Left kidney (tissue), 2 donors: Measurements from ENCODE around the gene FAM120B. TPM values are rescaled to one million over a fixed set of nuclear protein-coding genes. Genes with fewer than 3 reads are reported as not detected.
"Not testable (repeated sequence)": the region's sequence is repeated elsewhere in the genome, so short reads cannot be mapped to it uniquely, and the experiment has no call there.

Experiments
- DNase-seq: peaks from one replicate; pipeline ENCODE4 v3.0.0-alpha.2; 2013
- polyA plus RNA-seq: library from polyadenylated mRNA; unstranded; fragments of 120-200 nt; gene quantifications from one replicate; pipeline ENCODE4 v1.2.1, GENCODE V29; 2013; ENCODE audit not compliant: insufficient read length

Gene FAM120B
- polyA plus RNA-seq, 1 donor = 39.9 TPM

DNA sequence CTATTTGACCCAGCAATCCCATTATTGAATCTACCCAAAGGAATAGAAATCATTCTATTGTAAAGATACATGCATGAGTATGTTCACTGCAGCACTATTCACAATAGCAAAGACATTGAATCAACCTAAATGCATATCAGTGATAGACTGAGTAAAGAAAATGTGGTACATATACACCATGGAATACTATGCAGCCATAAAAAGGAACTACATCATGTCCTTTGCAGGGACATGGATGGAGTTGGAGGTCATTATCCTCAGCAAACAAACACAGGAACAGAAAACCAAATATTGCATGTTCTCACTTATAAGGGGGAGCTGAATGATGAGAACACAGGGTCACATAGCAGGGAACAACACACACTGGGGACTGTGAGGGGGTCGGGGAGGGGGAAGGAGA is 48.6 kb downstream of the FAM120B start:
- DNase-seq = not testable (repeated sequence)

- no peak for DNase-seq
Measured at GRCh38 chr6:170355661-170356060, 49.1 kb downstream of the FAM120B start.

DNA sequence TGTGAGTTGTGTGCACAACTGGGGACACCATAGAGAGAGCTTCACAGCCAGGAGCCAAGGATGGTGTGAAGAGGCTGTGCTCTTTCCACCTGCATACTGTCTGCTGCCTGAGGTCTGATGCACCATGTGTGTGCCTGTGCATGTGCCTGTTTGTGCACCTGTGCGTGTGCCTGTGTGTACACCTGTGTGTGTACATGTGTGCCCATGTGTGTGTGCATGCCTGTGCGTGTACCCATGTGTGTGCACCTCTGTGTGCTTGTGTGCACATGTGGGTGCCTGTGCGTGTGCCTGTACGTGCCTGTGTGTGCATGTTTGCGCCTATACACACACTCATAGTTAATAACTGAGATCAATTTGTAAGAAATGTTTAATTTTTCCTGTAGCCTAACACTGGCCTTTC is 51.3 kb downstream of the FAM120B start:
- no peak for DNase-seq

- no peak for DNase-seq
Measured at GRCh38 chr6:170358496-170358895, 51.9 kb downstream of the FAM120B start.

GRCh38 chr6:170360476-170360875 is 53.9 kb downstream of the FAM120B start:
- no peak for DNase-seq

GRCh38 chr6:170361335-170361734 is 54.8 kb downstream of the FAM120B start:
- DNase-seq = no peak

- no peak for DNase-seq
Measured at GRCh38 chr6:170362121-170362520, 55.6 kb downstream of the FAM120B start.

GRCh38 chr6:170363255-170363654 is 56.7 kb downstream of the FAM120B start:
- DNase-seq = no peak

GRCh38 chr6:170365121-170365520 is 58.6 kb downstream of the FAM120B start:
- DNase-seq = no peak

- DNase-seq = no peak
Measured at GRCh38 chr6:170365593-170365992, 59.0 kb downstream of the FAM120B start.

GRCh38 chr6:170366248-170366960 is 59.8 kb downstream of the FAM120B start:
- no peak for DNase-seq

DNA sequence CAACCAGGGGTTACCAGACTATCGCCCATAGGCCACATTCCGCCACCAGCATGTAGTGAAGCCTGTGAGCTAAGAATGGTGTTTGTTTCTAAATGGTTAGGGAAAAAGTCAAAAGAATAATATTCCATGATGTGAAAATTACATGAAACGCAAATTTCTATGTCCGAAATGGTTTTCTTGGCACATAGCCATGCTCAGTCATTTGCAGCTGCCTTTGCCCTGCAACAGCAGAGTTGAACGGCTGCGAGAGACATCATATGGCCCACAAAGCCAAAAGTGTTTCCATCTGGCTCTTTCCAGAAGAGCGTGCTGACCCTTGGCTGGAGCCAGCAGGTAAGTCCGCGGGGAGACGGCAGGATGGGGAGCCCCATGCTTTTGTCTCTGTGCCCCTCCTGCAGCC is 60.7 kb downstream of the FAM120B start:
- no peak for DNase-seq

GRCh38 chr6:170368544-170368943 is 62.0 kb downstream of the FAM120B start:
- DNase-seq = no peak

- DNase-seq = no peak
Measured at GRCh38 chr6:170369403-170369802, 62.8 kb downstream of the FAM120B start.

- DNase-seq = no peak
Measured at GRCh38 chr6:170370416-170370815, 63.9 kb downstream of the FAM120B start.

DNA sequence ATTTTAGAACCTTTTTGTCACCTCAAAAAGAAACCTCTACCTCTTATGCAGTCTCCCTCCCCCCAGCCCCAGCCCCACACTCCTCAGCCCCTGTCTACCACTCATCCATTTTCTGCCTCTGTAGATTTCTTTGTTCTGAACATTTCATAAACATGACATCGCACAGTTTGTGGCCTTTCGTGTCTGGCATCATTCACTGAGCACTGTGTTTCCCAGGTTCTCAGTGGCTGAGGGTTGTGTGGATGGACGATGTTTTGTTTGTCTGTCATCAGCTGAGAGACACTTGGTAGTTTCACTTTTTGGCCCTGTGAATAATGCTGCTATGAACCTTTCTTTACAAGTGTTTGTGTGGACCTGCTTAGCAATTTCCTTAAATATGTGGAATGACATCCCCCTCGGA is 64.5 kb downstream of the FAM120B start:
- no peak for DNase-seq

DNA sequence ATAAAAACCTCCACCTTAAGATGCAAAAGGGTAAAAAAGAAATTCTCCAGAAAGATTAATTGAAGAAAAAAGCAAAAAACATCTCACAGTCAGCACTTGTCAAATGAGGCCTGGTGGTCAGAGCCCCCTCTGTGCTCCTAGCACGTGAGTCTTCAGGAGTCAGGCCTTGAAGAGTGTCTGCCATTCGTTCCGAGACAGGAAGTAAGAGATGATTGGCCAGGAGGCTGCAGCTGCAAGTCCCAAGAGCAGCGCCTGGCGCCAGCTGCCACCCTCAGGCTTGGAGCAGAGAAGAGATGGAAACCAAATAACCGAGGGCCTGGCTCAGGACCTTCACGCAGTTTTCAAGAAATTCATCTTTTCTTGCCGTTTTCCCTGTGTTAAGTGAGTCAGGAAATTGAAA is 65.0 kb downstream of the FAM120B start:
- no peak for DNase-seq

GRCh38 chr6:170372380-170373325 is 66.1 kb downstream of the FAM120B start:
- no peak for DNase-seq

GRCh38 chr6:170374571-170375444 is 68.2 kb downstream of the FAM120B start:
- no peak for DNase-seq

DNA sequence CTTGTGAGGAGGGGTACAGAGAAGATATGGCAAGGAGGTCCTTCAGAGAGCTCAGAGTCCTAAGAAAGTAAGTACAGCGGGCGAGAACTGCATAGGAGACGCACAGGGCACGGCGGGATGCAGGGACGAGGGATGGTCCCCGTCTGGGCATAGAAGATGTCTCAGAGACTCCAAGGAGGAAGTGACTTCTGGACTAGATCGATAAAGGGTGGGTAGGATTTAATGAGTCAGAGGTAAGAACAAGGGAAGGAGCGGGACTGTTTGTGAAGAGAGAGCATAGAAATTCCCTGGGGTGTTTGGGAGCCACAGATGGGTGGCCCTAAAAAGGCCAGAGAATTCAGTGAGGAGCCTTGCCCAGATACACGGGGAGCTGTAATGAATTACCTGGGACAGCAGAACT is 69.1 kb downstream of the FAM120B start:
- no peak for DNase-seq

DNA sequence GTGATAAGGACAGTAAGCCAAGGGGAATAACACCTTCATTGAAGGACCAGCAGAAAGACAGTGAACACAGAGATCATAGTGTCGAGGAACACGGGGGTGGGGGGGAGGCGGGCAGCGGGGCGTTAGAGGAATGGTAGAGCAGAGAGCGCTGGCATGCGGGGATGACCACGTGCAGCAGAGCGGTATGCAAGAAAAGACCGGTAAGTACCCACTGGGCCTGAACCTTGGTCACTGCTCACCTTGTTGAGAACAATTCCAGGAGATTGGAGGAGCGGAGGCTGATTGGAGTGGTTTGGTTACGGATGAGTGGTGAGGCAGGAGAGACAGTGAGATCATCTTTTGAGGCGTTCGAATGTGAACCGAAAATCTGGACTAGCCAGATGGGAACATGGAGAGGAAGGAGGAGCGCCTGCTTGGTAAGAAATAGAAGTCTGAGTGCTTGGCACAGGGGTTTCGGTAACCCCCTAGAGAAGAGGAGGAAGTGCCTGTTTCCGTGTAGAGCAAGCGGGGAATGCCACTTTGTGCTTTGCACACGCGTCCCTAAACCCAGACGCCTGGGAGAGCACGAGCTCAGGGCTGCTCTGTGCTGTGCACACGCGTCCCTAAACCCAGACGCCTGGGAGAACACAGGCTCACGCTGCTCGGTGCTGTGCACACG is 70.0 kb downstream of the FAM120B start:
- DNase-seq = no peak

DNA sequence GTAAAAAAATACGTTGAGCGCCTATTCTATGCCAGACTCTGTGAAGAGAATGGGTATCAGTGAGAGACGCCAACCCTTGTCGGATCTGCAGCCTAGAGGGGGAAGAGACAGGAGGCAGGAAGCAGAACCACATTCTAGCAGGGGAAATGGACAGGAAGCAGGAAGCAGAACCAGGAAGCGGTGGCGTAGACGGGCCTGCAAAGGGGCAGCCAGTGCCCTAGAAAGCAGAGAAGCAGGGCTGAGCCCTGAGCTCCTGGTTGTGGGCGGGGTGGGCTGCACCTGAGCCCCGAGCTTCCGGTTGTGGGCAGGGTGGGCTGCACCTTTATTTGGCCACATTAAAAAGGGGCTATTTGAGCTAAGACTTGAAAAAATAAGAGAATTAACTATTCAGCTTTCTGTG is 71.9 kb downstream of the FAM120B start:
- no peak for DNase-seq
